NCI-H446 (cell line): ENCODE results near the gene COL5A2.
A peak's percentile ranks its signal among the peaks of the same experiment; 100 is the strongest.

ENCODE experiments used
- DNase-seq, 2 experiments: peaks; one replicate each; lab custom pipeline; 2025; lab: John Stamatoyannopoulos, UW

Gene COL5A2

DNA sequence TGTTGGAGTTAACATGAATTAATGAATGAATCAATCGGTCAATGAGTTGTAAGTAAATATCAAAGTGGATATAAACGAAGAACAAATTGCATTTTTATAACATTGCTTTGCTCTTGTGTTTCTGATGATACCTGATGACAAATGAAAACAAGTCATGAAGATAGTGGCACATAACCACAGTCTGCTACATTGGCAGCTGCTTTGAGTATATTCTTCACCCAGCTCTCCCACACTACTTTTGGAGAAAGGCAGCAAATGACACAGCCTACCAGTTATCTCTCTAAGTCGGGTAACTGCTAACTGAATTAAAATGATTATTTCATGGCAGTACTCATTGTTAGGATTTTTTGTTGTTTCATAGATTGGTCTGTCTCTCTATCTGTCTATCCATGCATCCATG, 76.8 kb downstream of the COL5A2 start:
- DNase-seq, result no peak

GRCh38 chr2:189097934-189098333, 81.6 kb downstream of the COL5A2 start:
- DNase-seq, result no peak

DNA sequence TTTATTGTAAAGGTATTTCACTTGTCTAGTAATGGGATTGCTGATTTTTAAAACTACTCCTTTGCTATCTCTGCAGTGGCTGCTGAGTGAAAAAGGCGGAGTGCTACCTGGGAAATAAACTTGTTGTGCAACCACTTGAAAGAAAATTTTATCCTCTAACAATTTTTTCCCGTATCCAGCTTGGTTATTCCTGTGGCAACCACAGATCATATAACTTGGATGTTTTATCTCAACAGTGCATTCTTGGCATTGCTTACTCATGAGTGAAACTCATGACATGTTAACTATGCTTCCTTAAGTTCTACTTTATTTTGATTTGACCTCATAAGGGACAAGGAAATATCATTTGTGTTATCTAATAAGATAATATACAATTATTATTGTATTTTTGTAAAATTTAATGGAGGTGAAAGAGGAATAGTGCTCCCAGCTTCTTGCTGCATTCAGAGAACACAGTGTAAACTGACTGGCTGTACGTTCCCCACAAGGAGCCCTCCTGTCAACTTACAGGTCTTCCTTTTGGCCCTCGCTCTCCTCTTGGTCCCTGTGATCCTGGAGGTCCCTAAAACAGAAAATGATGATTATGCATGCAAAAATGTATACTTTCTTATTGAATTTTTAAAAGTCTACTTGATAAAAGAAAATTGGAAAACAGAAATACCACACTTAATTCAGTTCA, 82.7 kb downstream of the COL5A2 start:
- no peak for DNase-seq

GRCh38 chr2:189095101-189095500, 84.5 kb downstream of the COL5A2 start:
- DNase-seq, result no peak

DNA sequence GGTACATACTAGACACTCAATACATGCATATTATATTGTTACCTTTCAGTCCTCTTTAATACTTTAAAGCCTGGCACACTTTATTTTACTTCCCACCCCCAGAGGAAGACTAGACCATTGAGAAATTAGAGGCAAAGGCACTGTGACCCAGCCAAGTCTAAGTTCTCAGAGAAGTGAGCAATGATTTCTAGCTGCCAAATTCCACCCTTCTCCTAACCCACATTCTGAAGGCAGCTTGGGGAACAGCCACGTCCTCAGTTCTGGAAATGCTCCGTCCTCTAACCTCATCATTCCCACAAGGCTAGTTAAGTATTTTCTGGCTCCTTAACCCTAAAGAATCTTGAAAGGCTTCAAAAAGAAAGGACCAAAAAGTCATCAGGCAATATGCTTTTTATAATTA, 86.6 kb downstream of the COL5A2 start:
- no peak for DNase-seq

DNA sequence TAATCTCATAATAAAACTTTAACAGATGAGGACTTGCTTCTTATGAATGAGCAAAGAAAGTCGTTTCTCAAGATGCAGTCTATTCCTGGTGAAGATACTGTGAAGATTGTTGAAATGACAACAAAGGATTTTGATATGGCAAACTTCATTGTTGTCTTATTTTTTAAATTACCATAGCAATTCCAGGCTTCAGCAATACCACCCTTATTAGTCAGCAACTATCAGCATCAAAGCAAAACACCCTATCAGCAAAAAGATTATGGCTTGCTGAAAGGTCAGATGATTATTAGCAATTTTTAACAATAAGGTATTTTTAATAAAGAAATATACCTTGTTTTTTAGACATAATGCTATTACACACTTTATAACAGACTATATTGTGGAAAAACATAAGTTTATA, 88.3 kb downstream of the COL5A2 start:
- DNase-seq, result no peak

- no peak for DNase-seq
Measured at GRCh38 chr2:189088591-189089205, 90.9 kb downstream of the COL5A2 start.

- peak in 1 of 2 experiments; percentile 59 for DNase-seq
Measured at GRCh38 chr2:189086710-189087109, 92.9 kb downstream of the COL5A2 start.

GRCh38 chr2:189086250-189086649, 93.3 kb downstream of the COL5A2 start:
- peak in 1 of 2 experiments; percentile 16 for DNase-seq

- peak in 1 of 2 experiments; percentile 38 for DNase-seq
Measured at GRCh38 chr2:189083606-189084005, 96.0 kb downstream of the COL5A2 start.

DNA sequence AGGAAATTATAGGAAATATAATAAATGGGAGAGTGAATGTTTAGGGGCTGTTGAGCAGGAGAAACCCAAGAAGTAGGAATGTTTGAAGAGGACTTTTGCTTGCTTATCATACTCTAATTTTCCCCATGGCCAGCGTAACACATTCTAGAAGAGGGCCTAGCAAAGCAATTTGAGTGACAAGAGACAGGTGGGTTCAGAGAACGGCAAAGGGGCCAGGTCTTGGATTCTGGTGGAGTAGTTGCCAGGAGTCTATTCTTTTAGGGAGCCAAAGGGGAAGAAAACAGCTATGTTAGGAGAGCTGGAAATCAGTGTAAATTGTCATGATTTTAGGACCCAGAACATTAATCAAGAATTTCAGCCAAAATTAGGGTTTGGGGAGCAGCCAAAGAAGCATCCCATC, 96.5 kb downstream of the COL5A2 start:
- DNase-seq, result peak; percentile 21 to 49

DNA sequence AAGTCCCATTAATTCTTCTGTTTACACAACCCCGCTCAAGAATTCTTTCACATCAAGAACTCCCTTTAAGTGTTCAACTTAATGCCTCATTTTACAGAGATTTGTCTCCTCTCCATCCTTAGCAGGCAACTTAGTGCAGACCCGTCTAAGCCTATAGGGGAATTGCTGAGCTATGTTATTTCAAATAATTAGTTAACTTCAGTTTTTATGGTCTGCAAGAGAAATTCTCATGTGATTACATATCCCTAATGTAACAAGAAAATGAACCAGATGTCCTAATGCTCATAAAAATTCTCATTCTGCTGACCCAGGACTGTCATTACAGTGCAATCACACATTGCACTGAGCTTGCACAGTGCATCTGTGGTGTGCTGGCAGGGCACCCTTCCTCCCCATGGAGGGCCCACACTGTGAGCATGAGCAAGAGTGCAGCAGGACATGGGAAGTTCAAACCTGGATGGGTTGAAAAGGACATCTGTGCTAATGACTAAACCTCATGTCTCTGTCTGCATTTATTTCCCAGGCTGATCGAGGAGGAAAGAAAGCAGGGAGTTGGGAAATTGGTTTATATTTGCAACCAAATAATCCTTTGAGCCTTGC, 97.1 kb downstream of the COL5A2 start:
- DNase-seq, result peak; percentile 28 to 69

- DNase-seq, result no peak
Measured at GRCh38 chr2:189076572-189076971, 103.0 kb downstream of the COL5A2 start.

GRCh38 chr2:189076120-189076519, 103.4 kb downstream of the COL5A2 start:
- DNase-seq, result no peak

DNA sequence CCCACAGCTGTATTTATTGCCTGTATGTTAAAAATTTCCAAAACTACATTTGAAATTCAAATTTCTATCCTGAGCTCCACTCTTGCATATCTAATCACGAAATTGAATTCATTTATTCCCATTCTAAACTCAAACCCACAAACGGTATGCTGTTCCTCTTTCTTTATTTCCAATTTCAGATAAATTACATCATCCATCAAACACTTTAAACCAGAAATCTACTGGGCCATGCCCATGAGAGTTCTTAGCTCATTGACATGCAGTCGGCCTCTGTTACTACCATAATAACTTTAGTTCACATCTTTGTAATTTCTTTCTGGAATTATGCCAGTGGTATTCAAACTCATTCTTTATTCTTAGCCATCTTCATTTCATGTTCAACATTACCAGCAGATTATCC, 105.1 kb downstream of the COL5A2 start:
- DNase-seq, result no peak

DNA sequence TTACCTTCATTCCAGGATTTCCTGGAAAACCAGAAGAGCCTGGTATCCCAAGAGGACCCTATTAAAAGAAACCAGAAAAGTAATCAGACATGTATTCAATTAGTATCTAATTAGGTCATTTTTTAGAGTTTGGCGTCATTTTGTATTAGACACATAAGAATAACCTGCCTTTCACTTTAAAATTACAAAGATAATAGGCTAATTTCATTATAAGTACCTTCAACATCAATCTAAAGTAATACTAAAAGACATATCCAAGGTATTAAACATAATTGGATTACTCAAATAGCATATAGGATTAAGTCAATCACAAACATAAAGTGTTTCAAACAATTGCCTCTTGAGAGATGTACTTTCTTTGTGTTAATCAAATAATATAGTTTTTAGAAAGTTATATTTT, 107.5 kb downstream of the COL5A2 start:
- no peak for DNase-seq

DNA sequence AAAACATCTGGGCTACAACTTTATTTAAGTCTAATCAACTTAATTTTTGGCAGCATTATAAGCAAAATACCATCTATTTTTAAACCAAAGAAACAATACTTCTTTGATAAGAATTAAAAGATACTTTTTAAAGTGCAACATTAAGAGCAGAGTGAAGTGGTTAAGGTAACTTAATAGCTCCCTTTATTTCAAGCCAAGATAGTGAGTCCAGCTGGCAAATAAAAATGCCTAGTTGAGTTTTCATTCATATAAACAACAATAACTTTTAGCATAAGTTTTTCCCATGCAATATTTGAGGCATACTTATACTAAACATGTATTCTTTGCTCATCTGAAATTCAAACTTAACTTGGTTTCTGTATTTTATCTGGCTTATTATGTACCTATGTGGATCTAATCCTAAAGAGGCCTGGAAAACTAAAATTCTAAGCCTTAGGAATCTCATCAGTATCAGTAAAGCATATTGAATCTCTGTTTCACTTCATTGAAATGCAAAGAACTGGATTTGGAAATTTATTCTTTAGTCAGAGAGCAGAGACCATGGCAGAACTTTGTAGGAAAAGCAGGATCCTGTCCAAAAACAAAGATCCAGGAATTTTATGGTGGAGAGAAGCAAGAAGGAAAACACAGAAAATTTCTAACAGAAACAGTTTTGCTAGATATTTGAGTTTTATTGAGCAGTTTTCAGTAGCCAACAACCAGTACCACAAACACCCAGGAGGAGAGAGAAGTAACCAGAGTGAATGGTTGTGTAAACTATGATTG, 109.5 kb downstream of the COL5A2 start:
- DNase-seq, result no peak

DNA sequence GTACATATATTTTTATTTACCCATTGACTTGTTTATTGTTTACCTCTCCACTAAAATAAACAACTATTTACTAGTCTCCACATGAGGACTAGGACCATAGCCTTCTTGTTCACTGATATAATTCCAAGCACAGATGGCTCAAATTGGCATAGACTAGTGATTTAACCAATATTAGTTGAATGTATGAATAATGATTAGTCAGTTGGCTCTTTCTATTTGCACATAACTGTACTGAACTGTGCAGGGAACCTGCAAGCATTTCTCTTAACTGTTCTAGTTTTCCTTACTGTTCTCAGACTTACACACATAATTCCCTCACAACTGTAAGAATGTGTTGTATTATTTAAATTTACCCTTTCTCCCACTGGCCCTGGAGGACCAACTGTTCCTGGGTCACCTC, 113.5 kb downstream of the COL5A2 start:
- no peak for DNase-seq

DNA sequence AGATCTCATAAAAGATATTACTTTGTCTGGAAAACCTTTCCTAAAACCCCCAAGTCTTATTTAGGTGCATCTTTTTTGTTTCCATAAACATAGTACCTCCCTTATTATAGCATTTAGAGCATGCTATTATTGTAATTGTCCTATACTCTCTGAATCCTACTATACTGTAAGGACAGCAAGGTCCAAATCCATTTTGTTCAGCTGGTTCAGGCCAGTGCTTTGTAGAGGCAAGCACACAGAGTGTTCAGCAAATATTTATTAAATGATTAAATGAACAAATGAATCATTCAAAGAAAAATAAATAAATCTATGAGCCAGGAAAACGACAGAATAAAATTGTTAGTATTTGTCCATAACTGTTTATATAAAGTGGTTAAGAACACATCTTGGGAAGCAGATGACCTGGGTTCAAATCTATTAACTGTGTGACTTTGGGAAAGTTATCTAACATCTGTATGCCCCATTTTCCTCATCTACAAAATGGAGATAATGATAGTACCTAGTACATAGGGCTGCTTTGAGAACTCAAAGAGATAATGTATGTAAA, 119.4 kb downstream of the COL5A2 start:
- DNase-seq, result no peak

- DNase-seq, result no peak
Measured at GRCh38 chr2:189057316-189057715, 122.2 kb downstream of the COL5A2 start.

GRCh38 chr2:189056200-189057106, 123.1 kb downstream of the COL5A2 start:
- no peak for DNase-seq
